Measurements from ENCODE around the gene ACBD6. TPM values are rescaled to one million over a fixed set of nuclear protein-coding genes. Genes with fewer than 3 reads are reported as not detected.

The ACBD6 gene
- total and polyA plus RNA-seq, 2 of the 4 experiments (the other 2 are of a cell fraction): 52.5 to 59.1 TPM

- Histone ChIP-seq H2BK5ac (ENCODE audit: low read depth, low read length, poor library complexity, severe bottlenecking) (no peak overlapping the region), H2BK15ac (ENCODE audit: low read depth, low read length) (no peak overlapping the region), H3K23ac (ENCODE audit: low read depth, low read length) (no peak overlapping the region), H4K20me1 (ENCODE audit: insufficient read depth, low read length) (no peaks in the 10 kb centered on the region), H2AK5ac (ENCODE audit: low read depth, low read length) (no peak overlapping the region), H2BK120ac (ENCODE audit: low read depth, low read length) (no peak overlapping the region), H3K14ac (replicated peaks; ENCODE audit: low read depth, low read length) (no peak overlapping the region), H2AFZ (replicated peaks; ENCODE audit: low read length, poor library complexity) (no peak overlapping the region), H3K4ac (ENCODE audit: low read depth, low read length) (no peak overlapping the region), H3K79me1 (ENCODE audit: low read depth in 1 of 2, low read length in 2 of 2) (peaks cover 8 to 11% of the 10 kb centered on the region in 2 experiments), H3K18ac (ENCODE audit: low read depth, low read length) (no peak overlapping the region), H3K4me2 (ENCODE audit: low read depth, low read length) (no peak overlapping the region), H4K91ac (ENCODE audit: insufficient read depth, low read depth, low read length) (no peak overlapping the region), H3K27ac (ENCODE audit: insufficient read depth, low read length) (no peak overlapping the region), H3K9ac (ENCODE audit: low read depth, low read length) (no peak overlapping the region), H4K5ac (ENCODE audit: low read depth, low read length) (no peak overlapping the region), H3K36me3 (ENCODE audit: control insufficient read depth, insufficient read depth, low read length) (peaks cover 3% of the 10 kb centered on the region; the same call in 1 of the 2 replicates), H3K9me1 (ENCODE audit: insufficient read depth, low read length) (no peaks in the 10 kb centered on the region), H3K56ac (ENCODE audit: extremely low read depth, insufficient read depth, low read length) (no peak overlapping the region), H4K8ac (ENCODE audit: low read depth in 2 of 2, low read length in 2 of 2) (no peak overlapping the region), H3K27me3 (ENCODE audit: control insufficient read depth, insufficient read depth, low read length) (no peaks in the 10 kb centered on the region), H2AK9ac (replicated peaks; ENCODE audit: low read depth, low read length, poor library complexity) (no peak overlapping the region), H2BK20ac (ENCODE audit: low read depth, low read length) (no peak overlapping the region), H3K9me3 (ENCODE audit: control insufficient read depth, insufficient read depth, low read length) (peaks cover 12% of the 10 kb centered on the region), H3K4me3 (ENCODE audit: insufficient read depth, low read depth, low read length) (no peak overlapping the region), H3K4me1 (ENCODE audit: control insufficient read depth, insufficient read depth, low read length) (no peaks in the 10 kb centered on the region)
- in situ Hi-C loops (cut with MboI; ENCODE audit: low sequenced_read_pairs) (no loop called here), dilution Hi-C loops (cut with HindIII; ENCODE audit: low sequenced_read_pairs, unreplicated experiment) (no loop called here), intact Hi-C loops (cut with micrococcal nuclease) (no loop called here)
- POLR2A ChIA-PET (ENCODE audit: unreplicated experiment): no interaction called here
- no peak for ATAC-seq (ENCODE audit: low read depth)
- TF ChIP-seq NFE2L2 (IDR thresholded peaks at IDR 0.05; ENCODE audit: low read depth, low read length): no peak
- TF ChIP-seq SMC3 (IDR thresholded peaks at IDR 0.05; ENCODE audit: low read depth, low read length): no peak
- no peak for TF ChIP-seq MAZ (IDR thresholded peaks at IDR 0.05; ENCODE audit: borderline replicate concordance, low read depth, low read length)
- no peak for TF ChIP-seq CHD1 (IDR thresholded peaks at IDR 0.05; ENCODE audit: low read depth, low read length)
- TF ChIP-seq FOS (IDR thresholded peaks at IDR 0.05; ENCODE audit: low read depth, low read length): no peak
- TF ChIP-seq BHLHE40 (IDR thresholded peaks at IDR 0.05; ENCODE audit: low read depth, low read length): no peak
- TF ChIP-seq USF2 (IDR thresholded peaks at IDR 0.05; ENCODE audit: low read depth, low read length): no peak
- BruUV-seq (replicated peaks): no TSS peak
- no peak for DNase-seq
- CTCF ChIA-PET: no interaction called here
These were observed 117.2 kb downstream of the ACBD6 start for GRCh38 chr1:180385144-180385543.
